ENCODE data around the gene FLOT2. TPM values are rescaled to one million over a fixed set of nuclear protein-coding genes. Genes with fewer than 3 reads are reported as not detected.

Gene FLOT2
- total and polyA plus RNA-seq, 2 donors (not counting 3 experiments of a cell fraction or from before 2014, with no cell fraction given) = 169 to 180 TPM

GRCh38 chr17:28864991-28865849 is 32.3 kb downstream of the FLOT2 start:
- Histone ChIP-seq H3K36me3 (ENCODE audit: control insufficient read depth in 2 of 2, extremely low read depth in 1 of 2, insufficient read depth in 2 of 2, low read length in 2 of 2) (peaks cover 0 to 7% of the 10 kb centered on the region in 2 experiments), H3K4me3 (replicated peaks in 1 of 3; ENCODE audit: insufficient read depth in 1 of 3, low read depth in 1 of 3, low read length in 3 of 3) (no peak overlapping the region), H3K9me3 (replicated peaks; ENCODE audit: control insufficient read depth, insufficient read depth, low read length) (no peaks in the 10 kb centered on the region), H3K9me1 (replicated peaks; ENCODE audit: control insufficient read depth, extremely low read depth, insufficient read depth, low read length) (no peaks in the 10 kb centered on the region), H3K79me2 (ENCODE audit: control insufficient read depth, insufficient read depth, low read length) (no peaks in the 10 kb centered on the region), H2AFZ (ENCODE audit: low read depth, low read length) (peak overlapping the region; percentile 61), H3K4me1 (ENCODE audit: control insufficient read depth, extremely low read depth, insufficient read depth, low read length) (peaks cover 13% of the 10 kb centered on the region), H3K4me2 (ENCODE audit: insufficient read depth, low read length) (peak overlapping the region; percentile 25), H4K20me1 (replicated peaks; ENCODE audit: control insufficient read depth, extremely low read depth, insufficient read depth, low read length) (no peaks in the 10 kb centered on the region), H3K9ac (replicated peaks; ENCODE audit: extremely low read depth, insufficient read depth, low read length) (peak overlapping the region; percentile 44), H3K27ac (ENCODE audit: insufficient read depth, low read depth, low read length) (peak overlapping the region; percentile 85), H3K27me3 (ENCODE audit: control insufficient read depth in 2 of 2, insufficient read depth in 2 of 2, low read length in 2 of 2) (no peaks in the 10 kb centered on the region)
- DNase-seq (ENCODE audit: low read depth, low spot score) (peak; percentile 44), FAIRE-seq (peak; percentile 24)
- intact Hi-C loops (cut with micrococcal nuclease) = no loop called here
- no TSS peak for BruUV-seq (replicated peaks)
- dilution Hi-C loops (cut with MboI; ENCODE audit: extremely low pct_ligation_motif_present, low sequenced_read_pairs) = no loop called here
- ChIA-PET POLR2A (no interaction called here), CTCF (interaction anchor here (0.6 to 1.8 kb wide), 13 partner anchors 9 to 138 kb away, joined by 3 to 11 read pairs (median 4); partner anchors contain the start of gene FLOT2)
- TF ChIP-seq MAX (IDR thresholded peaks at IDR 0.05; ENCODE audit: insufficient read depth, insufficient read length) (no peak), POLR2AphosphoS5 (IDR thresholded peaks at IDR 0.05; ENCODE audit: insufficient read depth, low read depth, low read length) (no peak), CTCF (IDR thresholded peaks at IDR 0.05; ENCODE audit: extremely low read depth in 1 of 2, insufficient read depth in 1 of 2, low read depth in 1 of 2, low read length in 2 of 2) (no peak)

Data from endothelial cell of umbilical vein (primary cell).